Thyroid gland (tissue), 4 donors: ENCODE data around the gene GAS7.

Source experiments
- POLR2A ChIP-seq, 2 donors: fragments of 450-650 bp; IDR thresholded peaks; one replicate each; pipeline ENCODE4 v1.6.1; 2017; ENCODE audit warnings: antibody characterized with exemption in 2 of 2, mild to moderate bottlenecking in 2 of 2, moderate library complexity in 1 of 2
- TF ChIP-seq, protein P1 (sequence below), 6 experiments: fragments of 200-600 bp in 3 of 6; fragments of 450-650 bp in 3 of 6; sonication (generic) in 3 of 6; IDR thresholded peaks; one replicate each; pipeline ENCODE4 v1.5.1; 2016 to 2019; ENCODE audit warnings: antibody characterized with exemption in 6 of 6, mild to moderate bottlenecking in 2 of 6, inconsistent platforms in 1 of 6, moderate library complexity in 1 of 6

DNA sequence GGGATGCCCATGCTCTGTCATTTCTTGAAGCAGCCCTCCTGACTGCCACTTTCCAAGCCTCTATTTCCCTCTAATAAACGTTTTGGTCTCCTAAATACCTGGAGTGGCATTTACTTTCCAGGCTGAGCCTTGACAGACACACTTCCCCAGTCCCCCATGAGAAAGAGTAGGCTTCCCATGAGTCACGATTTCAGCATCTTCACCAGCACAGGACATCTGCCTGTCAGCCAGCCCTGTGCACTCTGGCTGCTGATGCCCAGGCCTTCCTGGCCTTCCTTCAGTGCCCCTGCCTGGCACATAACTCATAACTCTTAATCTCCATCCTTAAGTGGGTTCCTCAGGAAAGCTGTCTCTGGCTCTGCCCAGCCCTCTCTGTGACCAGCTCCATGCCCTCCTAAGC lies 30.8 kb upstream of the GAS7 start:
- TF ChIP-seq, protein P1, sequence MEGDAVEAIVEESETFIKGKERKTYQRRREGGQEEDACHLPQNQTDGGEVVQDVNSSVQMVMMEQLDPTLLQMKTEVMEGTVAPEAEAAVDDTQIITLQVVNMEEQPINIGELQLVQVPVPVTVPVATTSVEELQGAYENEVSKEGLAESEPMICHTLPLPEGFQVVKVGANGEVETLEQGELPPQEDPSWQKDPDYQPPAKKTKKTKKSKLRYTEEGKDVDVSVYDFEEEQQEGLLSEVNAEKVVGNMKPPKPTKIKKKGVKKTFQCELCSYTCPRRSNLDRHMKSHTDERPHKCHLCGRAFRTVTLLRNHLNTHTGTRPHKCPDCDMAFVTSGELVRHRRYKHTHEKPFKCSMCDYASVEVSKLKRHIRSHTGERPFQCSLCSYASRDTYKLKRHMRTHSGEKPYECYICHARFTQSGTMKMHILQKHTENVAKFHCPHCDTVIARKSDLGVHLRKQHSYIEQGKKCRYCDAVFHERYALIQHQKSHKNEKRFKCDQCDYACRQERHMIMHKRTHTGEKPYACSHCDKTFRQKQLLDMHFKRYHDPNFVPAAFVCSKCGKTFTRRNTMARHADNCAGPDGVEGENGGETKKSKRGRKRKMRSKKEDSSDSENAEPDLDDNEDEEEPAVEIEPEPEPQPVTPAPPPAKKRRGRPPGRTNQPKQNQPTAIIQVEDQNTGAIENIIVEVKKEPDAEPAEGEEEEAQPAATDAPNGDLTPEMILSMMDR (IDR thresholded peaks at IDR 0.05), result no peak
- TF ChIP-seq POLR2A (IDR thresholded peaks at IDR 0.05), result no peak
